ENCODE measurements around the gene B3GALT5.
"Not testable (repeated sequence)": the region's sequence is repeated elsewhere in the genome, so short reads cannot be mapped to it uniquely, and the experiment has no call there.

B3GALT5 gene

GRCh38 chr21:39576518-39577128, 36.1 kb upstream of the B3GALT5 start:
- TF ChIP-seq CTCF (IDR thresholded peaks at IDR 0.05) = no peak
- H3K4me1 ChIP-seq (ENCODE audit: control insufficient read depth in 1 of 2, insufficient read depth in 1 of 2, low read depth in 1 of 2, low read length in 1 of 2) = no peaks in the 10 kb centered on the region

DNA sequence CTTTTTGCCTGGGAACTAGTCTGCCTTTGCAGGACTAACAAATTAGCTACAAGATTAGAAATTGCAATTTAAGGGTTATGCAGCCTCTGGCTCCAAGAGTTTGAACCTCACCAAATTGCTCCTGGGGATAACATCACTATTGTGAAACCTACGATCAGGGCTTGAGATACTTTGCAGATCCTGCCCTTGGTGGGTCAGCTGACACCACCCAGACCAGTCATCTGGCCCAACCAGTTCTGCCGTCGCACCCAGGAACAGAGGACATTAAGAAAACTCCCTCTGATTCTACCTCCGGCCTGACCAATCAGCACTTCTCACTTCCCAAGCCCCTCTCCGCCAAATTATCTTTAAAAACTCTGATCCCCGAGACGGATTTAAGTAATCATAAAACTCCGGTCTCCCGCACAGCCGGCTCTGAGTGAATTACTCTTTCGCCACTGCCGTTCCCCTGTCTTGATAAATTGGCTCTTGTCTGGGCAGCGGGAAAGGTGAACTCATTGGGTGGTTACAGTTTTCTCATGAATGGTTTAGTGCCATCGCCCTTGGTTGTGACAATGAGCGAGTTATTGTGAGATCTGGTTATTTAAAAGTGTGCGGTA, 32.9 kb upstream of the B3GALT5 start:
- H3K4me3 ChIP-seq (ENCODE audit: low read depth in 1 of 2, low read length in 1 of 2) = no peak overlapping the region
- no peaks in the 10 kb centered on the region for H3K4me1 ChIP-seq (ENCODE audit: control insufficient read depth in 1 of 2, insufficient read depth in 1 of 2, low read depth in 1 of 2, low read length in 1 of 2)
- no peaks in the 10 kb centered on the region for H3K27me3 ChIP-seq
- no peak overlapping the region for H3K27ac ChIP-seq
- H3K9me3 ChIP-seq = no peaks in the 10 kb centered on the region
- no peak for TF ChIP-seq CTCF (IDR thresholded peaks at IDR 0.05)
- no peaks in the 10 kb centered on the region for H3K36me3 ChIP-seq

More at GRCh38 chr21:39576518-39577128, 36.1 kb upstream of the B3GALT5 start:
- H3K27me3 ChIP-seq = peaks cover 7% of the 10 kb centered on the region
- no peak overlapping the region for H3K4me3 ChIP-seq (ENCODE audit: low read depth in 1 of 2, low read length in 1 of 2)
- no peak overlapping the region for H3K27ac ChIP-seq
- no peaks in the 10 kb centered on the region for H3K9me3 ChIP-seq
- no peaks in the 10 kb centered on the region for H3K36me3 ChIP-seq

DNA sequence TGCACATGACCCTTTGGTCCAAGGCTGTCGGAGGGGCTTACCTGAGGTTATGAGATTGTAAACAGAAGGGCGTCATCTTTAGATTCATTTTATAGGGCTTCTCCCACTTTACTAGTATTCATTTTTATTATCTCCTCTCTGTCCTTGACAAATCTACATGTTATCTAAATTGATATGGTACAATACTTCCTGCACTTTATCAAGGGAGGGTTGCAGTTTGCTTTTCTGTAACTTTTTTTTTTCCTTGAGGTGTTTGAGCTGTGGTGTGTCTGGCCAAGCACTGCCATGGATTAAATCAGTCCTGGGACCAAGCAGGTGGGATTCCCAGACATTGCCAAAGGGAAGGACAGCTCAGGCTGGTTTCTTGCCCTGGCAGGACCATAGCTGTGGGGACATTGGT, 32.0 kb upstream of the B3GALT5 start:
- H3K4me3 ChIP-seq (ENCODE audit: low read depth in 1 of 2, low read length in 1 of 2) = no peak overlapping the region
- no peak for TF ChIP-seq CTCF (IDR thresholded peaks at IDR 0.05)
- no peaks in the 10 kb centered on the region for H3K4me1 ChIP-seq (ENCODE audit: control insufficient read depth in 1 of 2, insufficient read depth in 1 of 2, low read depth in 1 of 2, low read length in 1 of 2)
- no peaks in the 10 kb centered on the region for H3K27me3 ChIP-seq
- no peaks in the 10 kb centered on the region for H3K36me3 ChIP-seq
- H3K27ac ChIP-seq = no peak overlapping the region
- H3K9me3 ChIP-seq = no peaks in the 10 kb centered on the region

GRCh38 chr21:39581414-39581813, 31.3 kb upstream of the B3GALT5 start:
- Histone ChIP-seq H3K9me3 (no peaks in the 10 kb centered on the region), H3K36me3 (no peaks in the 10 kb centered on the region), H3K4me3 (ENCODE audit: low read depth in 1 of 2, low read length in 1 of 2) (no peak overlapping the region), H3K4me1 (ENCODE audit: control insufficient read depth in 1 of 2, insufficient read depth in 1 of 2, low read depth in 1 of 2, low read length in 1 of 2) (no peaks in the 10 kb centered on the region), H3K27me3 (no peaks in the 10 kb centered on the region), H3K27ac (no peak overlapping the region)
- TF ChIP-seq CTCF (IDR thresholded peaks at IDR 0.05) = no peak

DNA sequence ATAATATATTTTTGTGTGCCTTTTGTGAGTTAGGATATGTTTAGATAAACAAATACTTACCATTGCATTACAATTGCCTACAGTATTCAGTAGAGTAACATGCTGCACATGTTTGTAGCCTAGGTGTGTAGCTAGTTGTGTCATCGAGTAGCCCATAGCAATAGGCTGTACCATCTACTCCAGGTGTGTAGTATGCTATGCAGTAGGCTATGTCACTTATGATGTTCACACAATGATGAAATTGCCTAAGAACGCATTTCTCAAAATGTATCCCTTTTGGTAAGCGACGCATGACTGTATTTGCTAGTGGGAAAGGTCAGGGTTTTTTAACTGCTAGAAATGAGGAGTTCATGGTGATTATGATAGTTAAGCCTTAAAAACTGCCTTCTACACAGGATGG, 30.0 kb upstream of the B3GALT5 start:
- Histone ChIP-seq H3K4me1 (ENCODE audit: control insufficient read depth in 1 of 2, insufficient read depth in 1 of 2, low read depth in 1 of 2, low read length in 1 of 2) (no peaks in the 10 kb centered on the region), H3K9me3 (no peaks in the 10 kb centered on the region), H3K27ac (no peak overlapping the region), H3K27me3 (no peaks in the 10 kb centered on the region), H3K4me3 (ENCODE audit: low read depth in 1 of 2, low read length in 1 of 2) (no peak overlapping the region), H3K36me3 (no peaks in the 10 kb centered on the region)
- no peak for TF ChIP-seq CTCF (IDR thresholded peaks at IDR 0.05)

DNA sequence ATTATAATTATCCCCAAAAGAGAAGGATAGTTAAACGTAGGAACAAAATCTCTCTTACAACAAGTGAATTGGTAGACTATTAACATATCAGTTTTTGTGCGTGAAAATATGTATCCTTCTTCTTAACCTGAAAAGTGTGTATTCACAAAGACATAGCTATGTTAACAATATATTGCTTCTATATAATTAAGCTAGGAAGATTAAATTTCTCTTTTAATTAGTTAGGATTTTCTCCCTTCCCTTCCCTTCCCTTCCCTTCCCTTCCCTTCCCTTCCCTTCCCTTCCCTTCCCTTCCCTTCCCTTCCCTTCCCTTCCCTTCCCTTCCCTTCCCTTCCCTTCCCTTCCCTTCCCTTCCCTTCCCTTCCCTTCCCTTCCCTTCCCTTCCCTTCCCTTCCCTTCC, 29.2 kb upstream of the B3GALT5 start:
- not testable (repeated sequence) for H3K27ac ChIP-seq; H3K9me3 ChIP-seq; H3K27me3 ChIP-seq; H3K4me3 ChIP-seq (ENCODE audit: low read depth in 1 of 2, low read length in 1 of 2); H3K4me1 ChIP-seq (ENCODE audit: control insufficient read depth in 1 of 2, insufficient read depth in 1 of 2, low read depth in 1 of 2, low read length in 1 of 2); H3K36me3 ChIP-seq

Data from neutrophil (primary cell).